Stimulated activated CD8-positive, alpha-beta memory T cell treated with anti-CD3 and anti-CD28 coated beads, Interleukin-12 subunit alpha, Interleukin-12 subunit beta, amount 100 ng/mL, for 1 hour (primary cell): ENCODE results near the gene GOLGA5.
"Not testable (repeated sequence)": the region's sequence is repeated elsewhere in the genome, so short reads cannot be mapped to it uniquely, and the experiment has no call there.

Experiments used
- DNase-seq: peaks from one replicate; pipeline ENCODE4 v3.0.0-alpha.2; 2020; ENCODE audit warnings: low read depth

GOLGA5 gene

DNA sequence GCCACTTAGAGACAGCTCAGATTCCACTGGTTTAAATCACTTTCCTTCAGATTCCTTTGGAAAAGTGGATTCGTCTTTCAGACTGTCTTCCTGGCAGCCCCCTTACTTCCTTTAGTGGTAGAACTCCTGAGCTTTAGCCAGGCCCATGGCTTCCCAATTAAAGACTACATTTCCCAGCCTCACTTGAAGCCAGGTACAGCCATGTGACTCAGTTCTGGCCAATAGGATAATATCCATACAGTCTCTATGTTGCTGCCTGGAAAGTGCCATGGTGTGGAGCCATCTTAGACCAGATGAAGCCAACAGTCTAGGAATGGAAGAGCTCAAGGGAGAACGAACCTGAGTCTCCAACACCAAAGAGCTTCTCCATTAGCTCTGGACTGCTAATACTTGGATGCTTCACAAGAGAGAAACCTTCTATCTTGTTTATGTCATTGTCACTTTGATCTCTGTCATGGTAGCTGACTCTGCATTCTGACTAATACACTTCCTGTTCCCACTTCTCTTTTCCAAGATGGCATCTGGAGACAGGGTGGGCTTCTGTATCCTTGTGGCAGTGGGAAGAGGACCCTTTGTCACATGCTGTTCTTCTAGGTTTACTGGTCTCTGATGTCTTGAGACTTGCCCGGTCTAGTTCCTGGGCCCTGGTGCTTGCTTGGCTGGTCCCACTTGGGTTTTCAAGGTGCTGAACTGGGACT lies 15.1 kb upstream of the GOLGA5 start:
- not testable (repeated sequence) for DNase-seq

DNA sequence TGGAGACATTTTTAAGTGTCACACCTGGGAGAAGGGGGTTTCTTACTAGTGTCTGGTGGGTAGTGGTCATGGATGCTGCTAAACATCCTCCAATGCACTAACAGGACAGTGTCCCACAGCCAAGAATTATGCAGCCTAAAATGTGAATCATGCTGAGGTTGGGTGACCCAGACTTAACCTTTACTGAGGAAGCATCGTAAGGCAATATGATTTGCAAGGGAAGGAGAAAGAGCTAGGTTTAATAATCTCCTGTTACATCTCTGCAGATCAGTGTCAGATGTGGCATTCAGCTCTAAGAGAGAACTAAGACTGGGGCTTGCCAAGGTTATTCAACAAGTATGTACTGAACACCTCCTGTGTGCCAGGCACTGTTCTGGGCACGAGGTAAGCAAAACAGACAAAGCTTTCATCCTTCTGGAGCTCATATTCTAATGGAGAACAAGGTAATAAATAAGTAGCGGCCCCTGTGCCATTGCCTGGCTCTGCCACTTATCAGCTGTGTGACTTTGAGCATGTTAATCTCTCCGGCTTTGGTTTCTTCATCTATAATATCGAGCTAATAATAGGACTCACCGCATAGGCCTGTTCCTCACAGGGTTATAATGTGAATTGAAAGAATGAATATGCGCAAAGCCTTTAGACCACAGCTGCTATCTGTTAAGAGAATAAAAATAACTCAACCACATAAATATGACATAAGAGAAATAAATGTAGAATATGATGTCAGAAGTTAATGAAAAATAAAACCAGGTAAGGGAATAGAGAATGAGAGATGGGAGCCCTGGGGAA lies 13.5 kb upstream of the GOLGA5 start:
- no peak for DNase-seq

DNA sequence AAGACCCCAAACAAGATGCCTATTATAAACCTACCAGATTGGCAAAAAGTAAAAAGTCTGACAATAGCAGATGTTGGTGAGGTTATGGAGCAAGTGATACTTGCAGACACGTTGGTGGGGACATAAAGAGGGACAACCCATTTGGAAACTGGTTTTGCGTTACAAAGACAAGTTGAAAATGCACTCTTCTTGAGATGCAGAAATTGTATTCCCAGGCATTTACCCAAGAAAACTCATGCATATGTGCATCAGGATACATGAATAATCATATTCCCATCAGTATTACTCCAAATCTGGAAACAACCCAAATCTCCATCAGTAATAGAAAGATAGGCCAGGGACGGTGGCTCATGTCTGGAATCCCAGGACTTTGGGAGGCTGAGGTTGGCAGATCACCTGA lies 12.8 kb upstream of the GOLGA5 start:
- DNase-seq, result no peak

DNA sequence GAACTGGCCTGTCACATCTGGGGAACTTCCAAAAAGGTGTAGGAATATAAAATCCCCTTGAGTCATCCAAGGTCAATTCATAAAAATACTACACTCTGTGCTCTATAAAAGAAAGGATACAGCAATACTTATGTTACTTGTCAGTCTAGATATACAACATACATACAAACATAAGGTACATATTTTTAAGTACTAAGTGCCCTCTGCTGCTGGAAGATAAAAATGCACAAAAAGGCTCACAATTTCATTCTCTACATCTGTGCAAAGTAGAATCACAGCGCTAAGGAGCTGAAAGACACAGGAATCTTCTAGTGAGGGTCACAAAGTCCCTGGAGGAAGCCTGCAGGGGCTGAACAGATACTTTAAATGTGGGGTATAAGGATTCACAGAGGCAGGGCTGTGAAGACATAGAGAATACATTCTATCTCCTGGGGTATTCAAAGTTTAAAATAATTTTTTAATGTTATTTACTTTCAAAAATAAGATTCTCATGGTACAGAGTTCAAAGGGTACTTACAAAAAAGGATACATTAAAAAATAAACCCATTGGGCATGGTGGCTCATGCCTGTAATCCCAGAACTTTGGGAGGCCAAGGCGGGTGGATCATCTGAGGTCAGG lies 10.2 kb upstream of the GOLGA5 start:
- no peak for DNase-seq

DNA sequence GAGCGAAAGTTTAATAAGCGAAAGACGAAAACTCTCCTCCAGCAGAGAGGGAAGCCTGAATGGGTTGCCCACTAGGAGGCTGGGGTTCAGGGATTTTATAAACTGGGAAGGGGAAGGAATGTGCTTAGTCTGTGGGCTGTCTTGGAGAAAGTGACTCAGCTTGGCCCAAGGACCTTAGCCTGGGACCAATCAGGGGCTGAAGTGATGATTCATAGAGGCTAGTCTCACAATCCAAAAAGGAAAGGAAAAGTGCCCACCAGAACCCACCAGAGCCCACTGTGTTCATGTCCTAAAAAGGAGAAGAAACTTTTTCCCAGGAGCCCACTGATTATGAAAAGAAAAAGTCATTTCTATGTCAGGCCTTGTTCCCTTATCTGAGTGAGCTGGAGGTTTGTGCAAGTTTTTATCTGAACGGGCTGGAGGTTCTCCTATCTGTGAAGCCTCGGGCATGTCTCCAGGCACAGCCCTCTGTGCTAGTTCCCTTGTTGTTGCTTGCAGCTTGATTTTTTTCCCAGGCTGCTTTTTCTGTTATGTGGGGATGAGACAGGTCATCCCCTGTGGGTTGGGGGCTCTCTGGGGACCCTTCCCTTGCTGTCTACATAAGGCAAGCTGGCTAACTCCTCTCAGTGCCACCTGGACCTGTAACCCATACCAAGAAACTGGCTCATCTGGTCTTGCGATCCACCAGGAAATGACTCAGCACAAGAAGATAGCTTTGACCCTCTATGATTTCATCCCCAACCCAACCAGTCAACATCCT lies 8.3 kb upstream of the GOLGA5 start:
- DNase-seq, result no peak

DNA sequence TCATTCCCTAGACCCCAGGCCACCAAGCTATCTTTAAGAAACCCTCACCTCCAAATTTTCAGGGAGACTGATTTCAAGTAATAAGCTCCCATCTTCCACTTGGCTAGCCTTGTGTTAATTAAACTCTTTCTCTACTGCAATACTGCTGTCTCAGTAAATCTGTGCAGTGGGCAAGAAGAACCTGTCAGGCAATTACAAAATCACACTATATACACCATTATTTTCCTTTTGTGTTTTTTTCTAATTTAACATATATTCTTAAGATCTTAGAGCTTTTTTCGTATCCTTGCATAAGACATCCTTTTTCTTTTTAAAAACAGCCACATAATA lies 7.7 kb upstream of the GOLGA5 start:
- no peak for DNase-seq

DNA sequence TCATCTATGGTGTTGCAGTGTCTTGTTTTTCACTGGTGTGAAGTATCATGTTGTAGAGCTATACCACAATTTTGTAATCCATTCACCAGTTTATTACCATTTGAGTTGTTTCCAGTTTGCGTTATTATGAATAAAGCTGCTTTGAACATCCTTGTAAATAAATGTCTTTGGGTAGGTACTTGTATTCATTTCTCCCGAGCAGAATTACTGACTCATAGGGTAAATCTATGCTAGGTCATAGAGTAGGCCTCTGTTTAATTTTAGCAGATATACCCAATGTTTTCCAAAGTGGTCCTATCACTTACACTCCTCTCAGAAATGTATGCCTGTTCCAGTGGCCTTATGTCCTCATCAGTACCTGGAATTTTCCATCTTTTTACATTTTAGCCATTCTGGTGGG lies 6.6 kb upstream of the GOLGA5 start:
- no peak for DNase-seq

DNA sequence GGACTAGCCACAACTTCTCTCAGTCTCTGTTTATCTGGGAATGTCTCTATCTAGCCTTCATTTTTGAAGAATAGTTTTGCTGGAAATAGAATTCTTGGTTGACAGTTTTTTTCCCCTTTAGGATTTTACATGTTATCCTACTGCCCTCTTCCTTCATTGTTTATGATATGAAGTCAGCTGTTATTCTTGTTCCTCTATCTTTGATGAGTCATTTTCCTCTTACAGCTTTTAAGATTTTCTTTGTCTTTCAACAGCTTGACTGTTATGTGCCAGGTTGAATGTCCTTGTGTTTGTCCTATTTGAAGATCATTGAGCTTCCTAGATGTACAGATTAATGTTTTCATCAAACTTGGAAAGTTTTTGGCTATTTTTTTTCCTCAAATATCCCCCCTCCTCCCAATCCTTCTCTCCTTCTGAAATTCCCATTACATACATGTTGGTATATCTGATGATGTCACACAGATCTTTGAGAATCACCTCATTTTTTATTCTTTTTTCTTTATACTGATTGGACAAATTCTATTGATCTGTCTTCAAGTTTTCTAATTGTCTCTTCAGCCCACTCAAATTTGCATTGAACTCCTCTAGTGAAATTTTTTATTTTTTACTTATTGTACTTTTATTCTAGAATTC lies 4.5 kb upstream of the GOLGA5 start:
- no peak for DNase-seq

DNA sequence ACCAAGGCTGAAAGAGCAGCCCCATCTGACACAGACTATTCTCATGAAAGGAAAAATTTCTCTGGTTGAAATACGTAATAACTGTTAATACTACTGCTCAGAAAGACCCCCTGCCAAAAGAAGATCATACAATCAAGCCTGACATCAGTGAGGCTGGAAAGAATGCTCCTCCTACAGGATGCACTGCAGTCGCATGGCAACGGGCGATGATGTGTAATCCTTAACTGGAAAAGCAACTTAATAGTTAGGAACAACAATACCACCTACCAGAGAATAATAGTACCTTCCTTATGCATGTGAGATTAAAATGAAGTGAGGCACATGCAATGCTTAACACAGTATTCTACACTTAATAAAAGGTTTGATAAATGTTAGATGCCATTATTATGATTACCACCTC lies 1.2 kb upstream of the GOLGA5 start:
- no peak for DNase-seq

DNA sequence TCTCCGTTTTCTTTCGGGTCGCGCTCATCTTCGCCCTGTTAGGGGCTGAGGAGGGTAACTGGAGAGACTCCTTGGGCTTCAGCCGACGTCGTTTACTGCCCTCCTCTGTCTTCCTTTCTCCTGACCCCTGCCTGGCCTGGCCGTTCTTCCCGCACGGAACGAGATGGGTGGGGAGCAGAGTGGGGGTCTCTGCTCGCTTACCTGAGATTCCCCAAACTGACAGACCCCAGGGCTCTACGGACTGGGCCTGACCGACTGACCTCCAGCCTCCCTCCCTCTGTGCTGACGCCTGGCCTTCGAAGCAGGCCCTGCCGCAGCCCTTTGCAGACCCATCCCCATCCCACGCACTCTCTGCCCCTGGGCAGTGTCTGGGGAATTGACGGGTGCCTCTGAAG lies 439 bp downstream of the GOLGA5 start:
- DNase-seq, result no peak

DNA sequence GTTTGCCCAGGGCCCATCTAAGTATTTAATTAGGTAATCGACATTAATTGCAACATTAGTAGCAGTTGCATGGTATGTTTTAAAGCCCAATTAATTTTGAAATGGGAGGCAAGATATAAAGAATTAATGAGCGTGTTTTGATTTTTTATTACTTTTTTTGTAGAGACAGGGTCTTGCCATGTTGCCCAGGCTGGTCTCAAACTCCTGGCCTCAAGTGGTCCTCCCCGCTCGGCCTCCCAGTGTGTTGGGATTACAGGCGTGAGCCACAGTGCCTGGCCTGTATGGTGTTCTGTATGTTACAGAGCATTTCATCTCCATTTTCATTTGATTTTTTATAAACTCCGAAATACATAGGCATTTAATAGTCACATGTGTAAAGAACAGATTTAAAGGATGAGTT lies 856 bp downstream of the GOLGA5 start:
- no peak for DNase-seq

DNA sequence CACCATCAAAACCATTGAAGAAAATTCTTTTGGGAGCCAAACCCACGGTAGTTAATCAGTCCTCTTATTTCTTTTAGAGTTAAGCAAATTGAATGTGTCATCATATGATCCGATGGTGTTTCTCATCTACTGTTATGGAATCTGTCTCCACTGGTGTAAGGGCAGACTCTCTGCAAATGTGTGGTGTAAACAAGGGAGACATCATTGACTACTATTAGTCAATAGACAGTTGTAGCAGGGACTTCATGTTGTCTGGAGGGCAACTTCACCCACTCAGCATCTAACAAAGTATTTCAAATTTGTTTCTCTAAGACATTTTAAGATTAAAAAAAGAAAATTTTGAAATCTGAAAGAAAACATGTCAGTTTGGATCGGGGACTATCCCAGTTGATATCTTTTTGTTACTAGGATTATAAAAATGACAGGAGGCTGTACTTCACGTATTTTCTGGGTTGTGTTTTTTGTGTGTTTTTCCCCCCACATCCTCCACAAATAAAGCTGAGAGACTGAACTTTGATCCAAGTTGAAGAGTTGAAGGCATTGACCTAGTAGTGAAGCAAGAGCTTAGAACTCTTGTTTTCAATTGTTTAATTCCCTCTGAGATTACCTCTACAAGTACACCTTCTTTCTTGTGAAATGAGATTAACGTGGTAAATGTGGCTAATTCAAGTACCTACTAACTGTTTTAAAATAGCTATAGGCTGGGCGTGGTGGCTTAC lies 4.0 kb downstream of the GOLGA5 start:
- DNase-seq, result no peak

DNA sequence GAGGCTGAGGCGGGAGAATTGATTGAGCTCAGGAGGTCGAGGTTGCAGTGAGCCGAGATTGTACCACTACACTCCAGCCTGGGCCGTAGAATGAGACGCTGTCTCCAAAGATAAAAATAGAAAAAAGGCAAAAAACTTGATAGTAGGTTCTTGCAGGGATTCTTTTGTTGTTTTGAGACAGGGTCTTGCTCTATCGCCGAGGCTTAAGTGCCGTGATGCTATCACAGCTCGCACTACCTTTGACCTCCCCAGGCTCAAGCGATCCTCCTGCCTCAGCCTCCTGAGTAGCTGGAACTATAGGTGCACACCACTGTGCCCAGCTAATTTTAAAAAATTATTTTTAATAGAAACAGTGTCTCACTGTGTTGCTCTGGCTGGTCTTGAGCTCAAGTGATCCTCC lies 4.7 kb downstream of the GOLGA5 start:
- no peak for DNase-seq

DNA sequence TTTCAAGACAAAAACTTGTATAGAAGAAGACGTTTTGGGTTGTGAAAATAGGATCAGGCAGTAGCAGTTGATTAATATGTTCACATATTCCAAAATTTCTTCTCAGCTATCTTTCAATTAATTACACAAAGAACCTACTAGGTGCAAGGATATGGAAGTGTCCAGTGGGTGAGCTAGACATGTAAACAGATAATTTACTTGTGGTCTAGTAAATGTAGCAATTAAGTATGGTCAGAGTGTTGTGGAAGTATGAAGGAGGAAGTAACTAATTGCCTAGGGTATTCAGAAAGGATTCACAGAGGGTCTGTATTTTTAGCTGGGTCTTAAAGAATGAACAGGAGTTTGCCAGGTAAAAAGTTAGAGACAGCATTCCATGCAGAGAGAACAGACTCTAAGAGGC lies 5.9 kb downstream of the GOLGA5 start:
- no peak for DNase-seq

DNA sequence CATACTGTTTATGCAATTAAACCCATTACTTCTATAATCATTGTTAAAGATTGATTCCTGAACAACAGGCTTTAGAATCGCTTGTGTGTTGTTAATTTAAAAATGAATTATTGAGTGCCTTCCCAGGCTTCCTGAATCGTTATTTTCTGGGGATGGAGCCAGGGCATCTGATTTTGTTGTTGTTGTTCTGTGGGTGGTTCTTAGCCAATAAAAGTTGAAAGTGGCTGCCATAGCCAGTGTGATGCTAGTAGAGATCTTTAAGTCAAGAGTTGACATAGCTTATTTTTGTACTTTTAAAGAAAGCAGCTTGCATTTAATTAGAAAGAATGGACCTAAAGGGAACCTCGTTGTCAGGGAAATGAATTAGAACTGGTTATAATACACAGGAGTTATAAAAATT lies 6.4 kb downstream of the GOLGA5 start:
- no peak for DNase-seq

DNA sequence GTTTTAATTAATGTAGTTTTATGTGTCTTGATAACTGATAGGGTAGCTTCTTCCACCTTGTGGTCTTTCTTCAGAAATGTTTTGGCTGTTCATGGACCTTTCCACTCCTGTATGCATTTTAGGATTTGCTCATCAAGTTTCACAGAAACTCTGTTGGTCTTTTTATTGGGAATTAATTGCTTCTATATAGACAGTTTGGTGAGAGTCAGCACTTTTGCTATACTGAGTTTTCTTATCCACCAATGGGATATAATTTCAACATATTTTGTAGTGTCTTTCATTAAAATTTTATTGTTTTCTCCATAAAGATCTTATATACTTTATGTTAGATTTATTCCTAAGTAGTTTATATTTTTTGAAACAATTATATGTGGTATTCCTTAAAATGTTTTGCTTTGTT lies 7.8 kb downstream of the GOLGA5 start:
- DNase-seq, result no peak

DNA sequence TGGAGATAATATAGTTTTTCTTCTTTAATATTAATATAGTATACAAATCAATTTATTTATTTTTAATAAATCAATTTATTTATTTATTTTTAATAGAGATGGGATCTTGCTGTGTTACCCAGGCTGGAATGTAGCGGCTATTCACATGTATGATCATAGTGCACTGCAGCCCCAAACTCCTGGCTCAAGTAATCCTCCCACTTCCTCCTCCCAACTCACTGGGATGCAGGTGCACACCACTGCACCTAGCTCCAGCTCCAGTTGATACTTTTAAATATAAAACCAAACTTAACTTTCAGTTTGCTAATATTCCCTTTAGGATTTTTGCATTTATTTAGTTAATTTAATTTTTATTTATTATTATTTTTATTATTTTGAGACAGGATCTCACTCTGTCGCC lies 8.6 kb downstream of the GOLGA5 start:
- DNase-seq, result no peak

DNA sequence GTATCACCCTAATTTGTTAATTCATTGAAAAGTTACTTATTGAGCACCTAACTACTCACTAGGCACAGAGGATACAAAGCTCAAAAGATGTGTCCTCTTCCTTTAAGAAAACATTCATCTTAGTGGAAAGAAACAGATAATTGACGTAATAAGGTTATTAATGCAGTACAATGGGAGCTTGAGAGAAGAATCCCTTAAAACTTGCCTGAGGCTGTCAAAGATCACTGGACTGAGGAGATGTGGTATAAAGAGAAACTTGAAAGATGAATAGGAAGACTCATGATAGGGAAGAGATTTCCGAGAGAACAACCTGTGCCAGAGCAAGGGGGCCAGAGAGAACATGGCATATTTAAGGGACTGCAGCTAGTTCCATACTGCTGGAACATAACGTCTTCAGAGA lies 19.1 kb downstream of the GOLGA5 start:
- DNase-seq, result no peak

DNA sequence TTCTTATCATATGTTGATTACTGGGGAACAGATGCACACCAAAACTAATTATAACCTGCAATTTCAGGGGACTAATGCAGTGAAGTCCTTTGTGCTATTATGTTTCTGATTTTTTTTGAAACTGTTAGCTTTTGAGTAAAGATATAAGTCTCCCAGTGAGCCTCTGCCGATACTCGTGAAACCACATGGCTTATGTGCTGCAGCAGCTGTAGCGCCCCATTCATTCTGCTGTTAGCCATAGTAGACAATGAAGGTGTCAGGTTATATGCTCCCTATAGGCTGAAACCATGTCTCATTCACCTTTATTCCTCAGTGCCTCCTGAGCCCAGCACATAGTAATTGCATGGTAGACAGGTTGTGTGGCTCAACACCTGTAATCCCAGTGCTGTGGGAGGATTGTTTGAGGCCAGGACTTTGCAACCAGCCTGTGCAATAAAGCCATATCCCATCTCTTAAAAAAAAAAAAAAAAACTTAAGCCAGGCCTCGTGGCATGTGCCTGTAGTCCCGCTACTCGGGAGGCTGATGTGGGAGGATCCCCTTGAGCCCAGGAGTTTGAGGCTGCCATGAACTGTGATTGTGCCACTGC lies 25.0 kb downstream of the GOLGA5 start:
- no peak for DNase-seq

DNA sequence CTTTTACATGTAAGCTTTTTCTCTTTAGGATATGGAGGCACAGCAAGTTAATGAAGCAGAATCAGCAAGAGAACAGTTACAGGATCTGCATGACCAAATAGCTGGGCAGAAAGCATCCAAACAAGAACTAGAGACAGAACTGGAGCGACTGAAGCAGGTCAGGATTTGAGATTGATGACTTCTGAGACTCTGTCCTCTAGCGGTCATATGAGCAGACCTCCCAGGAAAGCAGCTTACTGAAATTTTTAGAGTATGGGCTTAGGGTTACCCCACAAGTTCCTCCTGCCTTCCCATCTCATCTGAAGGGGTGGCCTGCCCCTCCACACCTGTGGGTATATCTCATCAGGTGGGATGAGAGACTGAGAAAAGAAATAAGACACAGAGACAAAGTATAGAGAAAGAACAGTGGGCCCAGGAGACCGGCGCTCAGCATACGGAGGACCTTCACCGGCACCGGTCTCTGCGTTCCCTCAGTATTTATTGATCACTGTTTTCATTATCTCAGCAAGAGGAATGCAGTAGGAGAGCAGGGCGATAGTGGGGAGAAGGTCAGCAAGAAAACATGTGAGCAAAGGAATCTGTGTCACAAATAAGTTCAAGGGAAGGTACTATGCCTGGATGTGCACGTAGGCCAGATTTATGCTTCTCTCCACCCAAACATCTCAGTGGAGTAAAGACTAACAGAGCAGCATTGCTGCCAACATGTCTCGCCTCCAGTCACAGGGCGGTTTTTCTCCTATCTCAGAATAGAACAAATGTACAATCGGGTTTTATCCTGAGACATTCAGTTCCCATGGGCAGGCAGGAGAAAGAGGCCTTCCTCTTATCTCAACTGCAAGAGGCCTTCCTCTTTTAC lies 25.8 kb downstream of the GOLGA5 start:
- DNase-seq, result not testable (repeated sequence)

DNA sequence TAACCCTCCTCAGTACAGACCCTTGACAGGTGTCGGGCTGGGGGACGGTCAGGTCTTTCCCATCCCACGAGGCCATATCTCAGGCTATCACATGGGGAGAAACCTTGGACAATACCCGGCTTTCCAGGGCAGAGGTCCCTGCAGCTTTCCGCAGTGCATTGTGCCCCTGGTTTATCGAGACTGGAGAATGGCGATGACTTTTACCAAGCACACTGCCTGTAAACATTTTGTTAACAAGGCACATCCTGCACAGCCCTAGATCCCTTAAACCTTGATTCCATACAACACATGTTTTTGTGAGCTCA lies 26.4 kb downstream of the GOLGA5 start:
- not testable (repeated sequence) for DNase-seq
